ENCODE measurements around the gene MIXL1.
"Not testable (repeated sequence)": the region's sequence is repeated elsewhere in the genome, so short reads cannot be mapped to it uniquely, and the experiment has no call there.

The MIXL1 gene

GRCh38 chr1:226212545-226212944 is 10.9 kb upstream of the MIXL1 start:
- no peak for DNase-seq (ENCODE audit: low read depth in 1 of 2, low spot score in 1 of 2)

GRCh38 chr1:226215239-226215638 is 8.2 kb upstream of the MIXL1 start:
- DNase-seq (ENCODE audit: low read depth in 1 of 2, low spot score in 1 of 2), result no peak

GRCh38 chr1:226216056-226216455 is 7.4 kb upstream of the MIXL1 start:
- DNase-seq (ENCODE audit: low read depth in 1 of 2, low spot score in 1 of 2), result no peak

- no peak for DNase-seq (ENCODE audit: low read depth in 1 of 2, low spot score in 1 of 2)
Measured at GRCh38 chr1:226217273-226217672, 6.2 kb upstream of the MIXL1 start.

GRCh38 chr1:226220473-226221189 is 2.8 kb upstream of the MIXL1 start:
- DNase-seq (ENCODE audit: low read depth in 1 of 2, low spot score in 1 of 2), result no peak

- DNase-seq (ENCODE audit: low read depth in 1 of 2, low spot score in 1 of 2), result no peak
Measured at GRCh38 chr1:226222686-226223085, 778 bp upstream of the MIXL1 start.

GRCh38 chr1:226223786-226224244 is 351 bp downstream of the MIXL1 start:
- DNase-seq (ENCODE audit: low read depth in 1 of 2, low spot score in 1 of 2), result no peak

GRCh38 chr1:226226601-226227000 is 3.1 kb downstream of the MIXL1 start:
- no peak for DNase-seq (ENCODE audit: low read depth in 1 of 2, low spot score in 1 of 2)

GRCh38 chr1:226233293-226233692 is 9.8 kb downstream of the MIXL1 start:
- DNase-seq (ENCODE audit: low read depth in 1 of 2, low spot score in 1 of 2), result no peak

- no peak for DNase-seq (ENCODE audit: low read depth in 1 of 2, low spot score in 1 of 2)
Measured at GRCh38 chr1:226233806-226234205, 10.3 kb downstream of the MIXL1 start.

GRCh38 chr1:226236826-226237225 is 13.4 kb downstream of the MIXL1 start:
- DNase-seq (ENCODE audit: low read depth in 1 of 2, low spot score in 1 of 2), result no peak

GRCh38 chr1:226239421-226239820 is 16.0 kb downstream of the MIXL1 start:
- no peak for DNase-seq (ENCODE audit: low read depth in 1 of 2, low spot score in 1 of 2)

GRCh38 chr1:226248091-226248490 is 24.6 kb downstream of the MIXL1 start:
- DNase-seq (ENCODE audit: low read depth in 1 of 2, low spot score in 1 of 2), result no peak

- no peak for DNase-seq (ENCODE audit: low read depth in 1 of 2, low spot score in 1 of 2)
Measured at GRCh38 chr1:226248796-226249195, 25.3 kb downstream of the MIXL1 start.

- DNase-seq (ENCODE audit: low read depth in 1 of 2, low spot score in 1 of 2), result no peak
Measured at GRCh38 chr1:226250511-226250910, 27.0 kb downstream of the MIXL1 start.

- DNase-seq (ENCODE audit: low read depth in 1 of 2, low spot score in 1 of 2), result not testable (repeated sequence)
Measured at GRCh38 chr1:226252841-226253240, 29.4 kb downstream of the MIXL1 start.

GRCh38 chr1:226253933-226254332 is 30.5 kb downstream of the MIXL1 start:
- no peak for DNase-seq (ENCODE audit: low read depth in 1 of 2, low spot score in 1 of 2)

GRCh38 chr1:226255380-226255779 is 31.9 kb downstream of the MIXL1 start:
- DNase-seq (ENCODE audit: low read depth in 1 of 2, low spot score in 1 of 2), result no peak

GRCh38 chr1:226261818-226262217 is 38.4 kb downstream of the MIXL1 start:
- DNase-seq (ENCODE audit: low read depth in 1 of 2, low spot score in 1 of 2), result no peak

GRCh38 chr1:226268421-226269124 is 45.1 kb downstream of the MIXL1 start:
- DNase-seq (ENCODE audit: low read depth in 1 of 2, low spot score in 1 of 2), result no peak

- not testable (repeated sequence) for DNase-seq (ENCODE audit: low read depth in 1 of 2, low spot score in 1 of 2)
Measured at GRCh38 chr1:226272233-226272902, 48.9 kb downstream of the MIXL1 start.

- DNase-seq (ENCODE audit: low read depth in 1 of 2, low spot score in 1 of 2), result no peak
Measured at GRCh38 chr1:226274138-226274537, 50.7 kb downstream of the MIXL1 start.
